ENCODE data around the gene KDM8. TPM values are rescaled to one million over a fixed set of nuclear protein-coding genes. Genes with fewer than 3 reads are reported as not detected.

KDM8 gene
- total RNA-seq, 2 donors from 2014 or later = 5.2 to 7.1 TPM

DNA sequence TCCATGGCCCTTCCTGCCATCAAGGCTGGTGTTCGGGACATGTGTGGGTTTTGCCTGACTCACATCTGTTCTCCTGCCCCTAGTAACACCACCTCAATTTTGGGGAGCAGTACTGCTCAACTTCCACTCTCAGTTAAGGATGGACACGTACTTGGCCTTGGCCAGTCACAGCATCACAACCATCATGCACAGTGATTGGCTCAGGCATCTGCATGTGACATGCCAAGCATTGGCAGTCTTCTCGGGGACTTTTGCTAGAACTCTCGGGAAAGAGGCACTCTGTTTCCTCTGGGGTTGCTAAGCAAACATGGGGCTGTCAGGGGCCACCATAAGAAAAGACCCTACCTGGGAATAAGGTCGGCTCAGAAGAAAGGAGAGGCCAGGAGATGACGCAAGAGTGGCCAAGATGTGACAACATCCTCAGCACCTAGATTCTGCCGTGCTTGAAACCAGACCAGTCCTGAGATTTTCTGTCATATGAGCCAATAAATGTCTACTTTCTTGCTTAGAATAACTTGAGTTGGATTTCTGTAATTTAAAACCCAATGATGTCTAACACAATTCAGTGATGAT lies 11.9 kb upstream of the KDM8 start:
- H3K36me3 ChIP-seq = no peaks in the 10 kb centered on the region
- no peak overlapping the region for H3K4me3 ChIP-seq
- no peaks in the 10 kb centered on the region for H3K4me1 ChIP-seq
- H3K27me3 ChIP-seq = no peaks in the 10 kb centered on the region
- no peak overlapping the region for H3K9ac ChIP-seq (ENCODE audit: low read depth in 2 of 2, low read length in 2 of 2)
- H3K27ac ChIP-seq = no peak overlapping the region
- TF ChIP-seq, protein P1, sequence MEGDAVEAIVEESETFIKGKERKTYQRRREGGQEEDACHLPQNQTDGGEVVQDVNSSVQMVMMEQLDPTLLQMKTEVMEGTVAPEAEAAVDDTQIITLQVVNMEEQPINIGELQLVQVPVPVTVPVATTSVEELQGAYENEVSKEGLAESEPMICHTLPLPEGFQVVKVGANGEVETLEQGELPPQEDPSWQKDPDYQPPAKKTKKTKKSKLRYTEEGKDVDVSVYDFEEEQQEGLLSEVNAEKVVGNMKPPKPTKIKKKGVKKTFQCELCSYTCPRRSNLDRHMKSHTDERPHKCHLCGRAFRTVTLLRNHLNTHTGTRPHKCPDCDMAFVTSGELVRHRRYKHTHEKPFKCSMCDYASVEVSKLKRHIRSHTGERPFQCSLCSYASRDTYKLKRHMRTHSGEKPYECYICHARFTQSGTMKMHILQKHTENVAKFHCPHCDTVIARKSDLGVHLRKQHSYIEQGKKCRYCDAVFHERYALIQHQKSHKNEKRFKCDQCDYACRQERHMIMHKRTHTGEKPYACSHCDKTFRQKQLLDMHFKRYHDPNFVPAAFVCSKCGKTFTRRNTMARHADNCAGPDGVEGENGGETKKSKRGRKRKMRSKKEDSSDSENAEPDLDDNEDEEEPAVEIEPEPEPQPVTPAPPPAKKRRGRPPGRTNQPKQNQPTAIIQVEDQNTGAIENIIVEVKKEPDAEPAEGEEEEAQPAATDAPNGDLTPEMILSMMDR (IDR thresholded peaks at IDR 0.05) = no peak
- intact Hi-C loops (cut with DNase I) = no loop called here
- no peak for DNase-seq
- no peaks in the 10 kb centered on the region for H3K9me3 ChIP-seq

DNA sequence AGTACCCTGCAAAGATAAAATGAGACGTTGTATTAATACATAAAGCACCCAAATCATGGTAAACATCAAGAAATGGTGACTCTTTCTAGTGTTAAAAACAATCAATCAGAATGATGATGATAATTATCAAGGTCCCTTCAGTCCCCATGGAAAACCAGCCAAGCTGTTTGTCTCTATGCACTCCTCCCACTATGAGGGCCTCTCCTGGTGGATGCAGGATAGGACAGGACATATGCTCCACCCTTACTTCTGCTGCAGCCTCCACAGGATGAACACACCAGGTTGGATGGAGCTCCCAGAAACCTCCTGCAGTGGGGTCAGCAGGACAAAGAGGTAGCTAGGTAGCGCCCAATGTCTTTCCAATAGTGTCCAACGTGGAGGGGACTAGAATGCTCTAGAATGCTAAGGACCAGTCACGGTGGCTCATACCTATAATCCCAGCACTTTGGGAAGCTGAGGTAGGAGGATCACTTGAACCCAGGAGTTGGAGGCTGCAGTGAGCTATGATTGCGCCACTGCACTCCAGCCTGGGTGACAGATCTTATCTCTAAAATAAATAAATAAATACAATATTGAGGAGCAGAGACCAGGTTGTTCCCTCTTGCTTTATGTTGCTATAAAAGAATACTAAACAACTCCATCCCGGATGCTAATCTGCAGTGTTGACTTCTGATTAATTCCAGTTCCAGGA lies 9.9 kb upstream of the KDM8 start:
- Histone ChIP-seq H3K27me3 (no peaks in the 10 kb centered on the region), H3K4me3 (no peak overlapping the region), H3K36me3 (no peaks in the 10 kb centered on the region), H3K4me1 (no peaks in the 10 kb centered on the region), H3K9me3 (no peaks in the 10 kb centered on the region), H3K9ac (ENCODE audit: low read depth in 2 of 2, low read length in 2 of 2) (no peak overlapping the region), H3K27ac (no peak overlapping the region)
- intact Hi-C loops (cut with DNase I) = no loop called here
- TF ChIP-seq, protein P1 (IDR thresholded peaks at IDR 0.05) = no peak
- no peak for DNase-seq

GRCh38 chr16:27195076-27195741 lies 8.1 kb upstream of the KDM8 start:
- no peaks in the 10 kb centered on the region for H3K4me1 ChIP-seq
- H3K9me3 ChIP-seq = no peaks in the 10 kb centered on the region
- no peaks in the 10 kb centered on the region for H3K36me3 ChIP-seq
- intact Hi-C loops (cut with DNase I) = no loop called here
- H3K27me3 ChIP-seq = no peaks in the 10 kb centered on the region
- TF ChIP-seq, protein P1 (IDR thresholded peaks at IDR 0.05) = no peak
- H3K27ac ChIP-seq = no peak overlapping the region
- no peak for DNase-seq
- H3K9ac ChIP-seq (ENCODE audit: low read depth in 2 of 2, low read length in 2 of 2) = no peak overlapping the region
- no peak overlapping the region for H3K4me3 ChIP-seq

GRCh38 chr16:27195941-27196595 lies 7.3 kb upstream of the KDM8 start:
- DNase-seq = no peak
- TF ChIP-seq, protein P1 (IDR thresholded peaks at IDR 0.05) = no peak
- intact Hi-C loops (cut with DNase I) = no loop called here
- H3K9ac ChIP-seq (ENCODE audit: low read depth in 2 of 2, low read length in 2 of 2) = no peak overlapping the region
- H3K4me3 ChIP-seq = no peak overlapping the region
- H3K27ac ChIP-seq = no peak overlapping the region
- H3K4me1 ChIP-seq = no peaks in the 10 kb centered on the region
- no peaks in the 10 kb centered on the region for H3K36me3 ChIP-seq
- H3K27me3 ChIP-seq = no peaks in the 10 kb centered on the region
- H3K9me3 ChIP-seq = no peaks in the 10 kb centered on the region

DNA sequence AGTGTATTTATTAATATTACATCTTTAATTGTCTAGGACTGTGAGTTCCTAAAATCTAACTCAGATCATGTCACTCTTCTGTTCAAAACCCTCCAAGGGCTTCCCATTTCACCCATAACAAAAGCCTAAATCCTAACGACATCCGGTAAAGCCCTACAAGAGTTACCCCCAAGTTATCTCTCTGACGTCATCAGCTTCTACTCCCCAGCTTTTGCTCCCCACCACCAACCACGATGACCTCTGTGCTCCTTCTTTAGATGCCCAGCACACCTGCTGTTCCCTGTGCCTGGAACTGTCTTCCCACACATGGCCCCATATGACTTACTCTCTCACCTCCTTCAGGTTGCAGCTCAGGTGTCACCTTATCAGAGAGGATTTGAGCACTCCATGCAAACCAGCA lies 6.3 kb upstream of the KDM8 start:
- H3K27ac ChIP-seq = no peak overlapping the region
- no peak overlapping the region for H3K9ac ChIP-seq (ENCODE audit: low read depth in 2 of 2, low read length in 2 of 2)
- TF ChIP-seq, protein P1 (IDR thresholded peaks at IDR 0.05) = no peak
- H3K36me3 ChIP-seq = no peaks in the 10 kb centered on the region
- no peak for DNase-seq
- intact Hi-C loops (cut with DNase I) = no loop called here
- no peaks in the 10 kb centered on the region for H3K4me1 ChIP-seq
- no peaks in the 10 kb centered on the region for H3K27me3 ChIP-seq
- H3K4me3 ChIP-seq = no peak overlapping the region
- H3K9me3 ChIP-seq = no peaks in the 10 kb centered on the region

All from colonic mucosa (tissue), 4 donors.